K562 (cell line): Measurements from ENCODE around the gene ZBTB32. TPM values are rescaled to one million over a fixed set of nuclear protein-coding genes. Genes with fewer than 3 reads are reported as not detected.

Experiments
- CEBPG ChIP-seq, 3 experiments: fragments of 200-800 bp in 1 of 3; sonication (Bioruptor generic) in 1 of 3; sonication (generic) in 1 of 3; formaldehyde crosslinking in 1 of 3; IDR thresholded peaks in 2 of 3; conservative IDR thresholded peaks in 1 of 3; 2 replicates each; pipeline versions ENCODE4 v1.6.1 to v1.8.0; 2016 to 2022; ENCODE audit warnings: missing compliant biosample characterization in 2 of 3, missing genetic modification characterization in 2 of 3, mild to moderate bottlenecking in 1 of 3, missing genetic modification reagents in 1 of 3
- CXXC5 ChIP-seq: fragments of 250-450 bp; sonication (Bioruptor Pico); IDR thresholded peaks from 2 replicates; pipeline ENCODE4 v1.8.0; 2022; ENCODE audit warnings: inconsistent platforms, mild to moderate bottlenecking, moderate library complexity
- ELF1 ChIP-seq: fragments of 200-800 bp; sonication (Bioruptor generic); IDR thresholded peaks from 2 replicates; pipeline ENCODE4 v1.6.1; 2016; ENCODE audit warnings: missing genetic modification characterization, missing compliant biosample characterization
- ETV5 ChIP-seq: sonication (generic); formaldehyde crosslinking; IDR thresholded peaks from 2 replicates; pipeline ENCODE4 v1.4.0; 2020; ENCODE audit warnings: low read depth, mild to moderate bottlenecking, missing genetic modification reagents
- FOS ChIP-seq: IDR thresholded peaks from 3 replicates; pipeline ENCODE4 v1.6.1; 2011; ENCODE audit not compliant: insufficient read length; ENCODE audit errors: extremely low read depth
- LCOR ChIP-seq: sonication (generic); formaldehyde crosslinking; IDR thresholded peaks from 2 replicates; pipeline ENCODE4 v1.8.0; 2022; ENCODE audit warnings: mild to moderate bottlenecking, missing genetic modification reagents
- POLR2A ChIP-seq: fragments of 450-650 bp; conservative IDR thresholded peaks from 2 replicates; pipeline ENCODE4 v1.6.1; 2016
- RFX1 ChIP-seq: fragments of 450-650 bp; IDR thresholded peaks from 2 replicates; pipeline ENCODE4 v1.6.1; 2016; ENCODE audit warnings: mild to moderate bottlenecking, moderate library complexity
- SLC30A9 ChIP-seq: fragments of 250-450 bp; sonication (Bioruptor Pico); IDR thresholded peaks from 2 replicates; pipeline ENCODE4 v1.8.0; 2022; ENCODE audit warnings: mild to moderate bottlenecking, moderate library complexity
- SRSF3 ChIP-seq: fragments of 200-400 bp; formaldehyde crosslinking; IDR thresholded peaks from 2 replicates; pipeline ENCODE4 v1.6.1; 2016; ENCODE audit warnings: mild to moderate bottlenecking, low read length, moderate library complexity; ENCODE audit not compliant: insufficient read depth
- TCF7L2 ChIP-seq: fragments of 150-350 bp; IDR thresholded peaks from 2 replicates; pipeline ENCODE4 v1.6.1; 2016; ENCODE audit warnings: low read depth, mild to moderate bottlenecking, low read length, moderate library complexity
- ZFX ChIP-seq: sonication (generic); formaldehyde crosslinking; IDR thresholded peaks from 2 replicates; pipeline ENCODE4 v1.8.0; 2022; ENCODE audit warnings: mild to moderate bottlenecking, missing genetic modification reagents, moderate library complexity
- ZNF217 ChIP-seq: sonication (generic); formaldehyde crosslinking; IDR thresholded peaks from 2 replicates; pipeline ENCODE4 v1.8.0; 2022; ENCODE audit warnings: mild to moderate bottlenecking, missing genetic modification reagents
- ZNF324 ChIP-seq: fragments of 250-450 bp; sonication (Bioruptor Pico); IDR thresholded peaks from 2 replicates; pipeline ENCODE4 v1.4.0; 2020; ENCODE audit warnings: mild to moderate bottlenecking
- ZNF699 ChIP-seq: fragments of 250-450 bp; sonication (Bioruptor Pico); IDR thresholded peaks from 2 replicates; pipeline ENCODE4 v1.8.0; 2021; ENCODE audit warnings: mild to moderate bottlenecking, moderate library complexity; ENCODE audit not compliant: insufficient replicate concordance
- polyA plus RNA-seq, 8 experiments: library from polyadenylated mRNA; depleted of rRNA in 4 of 8; stranded (reverse) in 5 of 8; unstranded in 3 of 8; fragments of >200 nt; fragmentation: Nextera tagmentation in 2 of 8; fragmentation: Illumina TruSeq in 1 of 8; extraction: Ambion mirVana in 2 of 8; extraction: Trizol in 1 of 8; gene quantifications; 2 replicates each; pipeline versions ENCODE4 v1.2.1 to v1.2.3, GENCODE V29; 2011 to 2014; ENCODE audit warnings: inconsistent platforms in 1 of 8, missing spikeins in 1 of 8
- total RNA-seq, 7 experiments: library from RNA; depleted of rRNA in 6 of 7; stranded (reverse); fragments of >200 nt in 6 of 7; fragmentation: Illumina TruSeq in 2 of 7; extraction: Trizol in 2 of 7; gene quantifications; 2 replicates each; pipeline versions ENCODE4 v1.2.1 to v1.2.3, GENCODE V29; 2011 to 2021; ENCODE audit warnings: low replicate concordance in 1 of 7
- TF ChIP-seq, protein P1 (sequence below), 2 experiments: IDR thresholded peaks; 2 replicates each; pipeline ENCODE4 v1.6.1; 2012; ENCODE audit warnings: improper control_type of control experiment in 2 of 2, low read depth in 2 of 2, low read length in 2 of 2, borderline replicate concordance in 1 of 2
- TF ChIP-seq, protein P2 (sequence below): sonication (generic); formaldehyde crosslinking; IDR thresholded peaks from 2 replicates; pipeline ENCODE4 v1.8.0; 2022; ENCODE audit warnings: mild to moderate bottlenecking, missing genetic modification reagents
- TF ChIP-seq, protein P3 (sequence below): IDR thresholded peaks from 2 replicates; pipeline ENCODE4 v1.6.1; 2011; ENCODE audit warnings: borderline replicate concordance, low read depth, mild to moderate bottlenecking, moderate library complexity, low read length; ENCODE audit not compliant: insufficient read depth, poor library complexity, severe bottlenecking

The ZBTB32 gene
- total and polyA plus RNA-seq, 9 of the 15 experiments (the other 6 are each of a cell fraction or from before 2014, with no cell fraction given) = 0.20 TPM; not detected in 8

DNA sequence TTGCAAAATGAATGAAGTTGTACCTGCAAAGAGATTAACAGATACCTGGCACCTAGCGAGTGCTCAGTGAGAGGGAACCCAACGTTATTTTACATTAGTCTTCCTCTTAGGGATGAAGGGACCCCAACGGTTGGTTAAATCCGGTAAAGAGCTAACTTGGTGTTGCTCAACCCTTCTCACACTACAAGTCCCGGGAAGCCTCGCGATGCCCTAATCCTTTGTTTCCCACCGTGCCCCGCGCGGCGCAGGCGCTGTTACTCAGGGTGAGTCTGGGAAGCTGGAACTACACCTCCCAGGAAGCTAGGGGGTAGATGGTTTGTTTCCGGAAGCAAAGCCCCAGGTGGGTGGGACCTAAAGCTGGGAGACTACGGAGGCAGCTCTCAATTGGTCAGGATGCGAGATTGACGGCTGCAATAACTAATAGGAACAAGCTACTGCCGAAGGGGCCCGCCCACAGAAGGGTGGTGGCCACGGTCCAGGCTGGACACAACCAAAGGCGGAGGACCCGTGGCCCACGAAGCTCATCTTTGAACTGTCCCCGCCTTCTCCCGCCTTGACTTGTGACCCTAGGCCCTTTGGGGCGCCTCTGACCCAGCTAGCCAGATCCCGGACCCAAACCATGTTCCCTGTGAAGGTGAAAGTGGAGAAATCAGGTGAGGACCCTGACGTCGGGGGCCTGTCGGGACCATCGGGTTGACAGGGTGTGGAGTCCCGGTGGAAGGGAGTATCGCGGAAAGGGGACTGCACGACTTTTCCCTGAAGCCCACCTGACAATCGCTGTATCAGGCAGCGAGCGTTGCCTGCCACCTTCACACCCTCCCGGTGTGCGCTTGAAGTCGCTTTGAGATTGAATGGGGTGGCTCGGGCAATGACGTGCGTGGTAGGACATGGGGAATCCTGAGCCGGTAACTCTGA is 44.0 kb downstream of the ZBTB32 start, which contains the start of gene LIN37 (continued):
- TF ChIP-seq, protein P1, sequence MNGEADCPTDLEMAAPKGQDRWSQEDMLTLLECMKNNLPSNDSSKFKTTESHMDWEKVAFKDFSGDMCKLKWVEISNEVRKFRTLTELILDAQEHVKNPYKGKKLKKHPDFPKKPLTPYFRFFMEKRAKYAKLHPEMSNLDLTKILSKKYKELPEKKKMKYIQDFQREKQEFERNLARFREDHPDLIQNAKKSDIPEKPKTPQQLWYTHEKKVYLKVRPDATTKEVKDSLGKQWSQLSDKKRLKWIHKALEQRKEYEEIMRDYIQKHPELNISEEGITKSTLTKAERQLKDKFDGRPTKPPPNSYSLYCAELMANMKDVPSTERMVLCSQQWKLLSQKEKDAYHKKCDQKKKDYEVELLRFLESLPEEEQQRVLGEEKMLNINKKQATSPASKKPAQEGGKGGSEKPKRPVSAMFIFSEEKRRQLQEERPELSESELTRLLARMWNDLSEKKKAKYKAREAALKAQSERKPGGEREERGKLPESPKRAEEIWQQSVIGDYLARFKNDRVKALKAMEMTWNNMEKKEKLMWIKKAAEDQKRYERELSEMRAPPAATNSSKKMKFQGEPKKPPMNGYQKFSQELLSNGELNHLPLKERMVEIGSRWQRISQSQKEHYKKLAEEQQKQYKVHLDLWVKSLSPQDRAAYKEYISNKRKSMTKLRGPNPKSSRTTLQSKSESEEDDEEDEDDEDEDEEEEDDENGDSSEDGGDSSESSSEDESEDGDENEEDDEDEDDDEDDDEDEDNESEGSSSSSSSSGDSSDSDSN (IDR thresholded peaks at IDR 0.05; ENCODE audit: borderline replicate concordance in 1 of 2, low read depth in 2 of 2, low read length in 2 of 2) = no peak
- TF ChIP-seq RFX1 (no peak; the same call in 1 of the 2 replicates), CEBPG (CRISPR knock-in tag; IDR thresholded peaks at IDR 0.05) (peak; percentile 95), CEBPG (tag; conservative IDR thresholded peaks at IDR 0.05 in 1 of 2, IDR thresholded peaks at IDR 0.05 in 1 of 2) (peak; percentile 96), FOS (peak; percentile 96), LCOR (CRISPR knock-in tag) (no peak), SLC30A9 (CRISPR knock-in tag) (no peak), ZNF699 (CRISPR knock-in tag) (no peak), ZFX (CRISPR knock-in tag) (peak; percentile 50), POLR2A (peak; percentile 78), SRSF3 (no peak), ZNF217 (CRISPR knock-in tag) (no peak), ETV5 (CRISPR knock-in tag) (peak; percentile 19; the same call in 1 of the 2 replicates), CXXC5 (CRISPR knock-in tag) (peak; percentile 37; the same call in 1 of the 2 replicates), TCF7L2 (no peak), ZNF324 (CRISPR knock-in tag) (no peak), ELF1 (tag) (peak; percentile 98)
- TF ChIP-seq, protein P2, sequence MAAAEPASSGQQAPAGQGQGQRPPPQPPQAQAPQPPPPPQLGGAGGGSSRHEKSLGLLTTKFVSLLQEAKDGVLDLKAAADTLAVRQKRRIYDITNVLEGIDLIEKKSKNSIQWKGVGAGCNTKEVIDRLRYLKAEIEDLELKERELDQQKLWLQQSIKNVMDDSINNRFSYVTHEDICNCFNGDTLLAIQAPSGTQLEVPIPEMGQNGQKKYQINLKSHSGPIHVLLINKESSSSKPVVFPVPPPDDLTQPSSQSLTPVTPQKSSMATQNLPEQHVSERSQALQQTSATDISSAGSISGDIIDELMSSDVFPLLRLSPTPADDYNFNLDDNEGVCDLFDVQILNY (CRISPR knock-in tag) = no peak
- TF ChIP-seq, protein P3, sequence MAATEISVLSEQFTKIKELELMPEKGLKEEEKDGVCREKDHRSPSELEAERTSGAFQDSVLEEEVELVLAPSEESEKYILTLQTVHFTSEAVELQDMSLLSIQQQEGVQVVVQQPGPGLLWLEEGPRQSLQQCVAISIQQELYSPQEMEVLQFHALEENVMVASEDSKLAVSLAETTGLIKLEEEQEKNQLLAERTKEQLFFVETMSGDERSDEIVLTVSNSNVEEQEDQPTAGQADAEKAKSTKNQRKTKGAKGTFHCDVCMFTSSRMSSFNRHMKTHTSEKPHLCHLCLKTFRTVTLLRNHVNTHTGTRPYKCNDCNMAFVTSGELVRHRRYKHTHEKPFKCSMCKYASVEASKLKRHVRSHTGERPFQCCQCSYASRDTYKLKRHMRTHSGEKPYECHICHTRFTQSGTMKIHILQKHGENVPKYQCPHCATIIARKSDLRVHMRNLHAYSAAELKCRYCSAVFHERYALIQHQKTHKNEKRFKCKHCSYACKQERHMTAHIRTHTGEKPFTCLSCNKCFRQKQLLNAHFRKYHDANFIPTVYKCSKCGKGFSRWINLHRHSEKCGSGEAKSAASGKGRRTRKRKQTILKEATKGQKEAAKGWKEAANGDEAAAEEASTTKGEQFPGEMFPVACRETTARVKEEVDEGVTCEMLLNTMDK = no peak
